ENCODE results near the gene SNED1. TPM values are rescaled to one million over a fixed set of nuclear protein-coding genes. Genes with fewer than 3 reads are reported as not detected.
"Not testable (repeated sequence)": the region's sequence is repeated elsewhere in the genome, so short reads cannot be mapped to it uniquely, and the experiment has no call there.

SNED1 gene
- polyA plus RNA-seq, 4 donors: 7.4 to 14.0 (median 9.4) TPM

DNA sequence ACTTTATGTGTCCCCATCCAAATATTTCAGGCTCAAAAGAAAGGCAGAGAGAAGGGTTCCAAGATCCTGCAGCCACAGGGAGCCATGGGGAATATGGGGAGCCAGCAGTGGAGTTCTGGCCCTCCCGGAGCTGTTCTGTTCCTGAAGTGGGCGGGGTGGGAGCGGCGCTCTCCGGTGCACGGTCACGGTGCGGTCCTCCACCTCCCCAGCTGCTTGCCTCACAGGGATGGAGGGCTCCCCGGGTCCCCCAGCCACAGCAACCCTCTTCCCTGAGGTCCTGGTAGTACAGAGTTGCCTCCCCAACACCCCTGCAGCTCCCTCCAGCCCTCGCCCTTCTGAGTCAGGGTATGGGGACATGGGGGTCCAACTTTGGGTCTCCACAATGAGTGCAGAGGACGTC is 26.2 kb upstream of the SNED1 start:
- DNase-seq (ENCODE audit: low read depth in 4 of 4, low spot score in 2 of 4): no peak

GRCh38 chr2:240972636-240973521 is 25.5 kb upstream of the SNED1 start:
- no peak for DNase-seq (ENCODE audit: low read depth in 4 of 4, low spot score in 2 of 4)

DNA sequence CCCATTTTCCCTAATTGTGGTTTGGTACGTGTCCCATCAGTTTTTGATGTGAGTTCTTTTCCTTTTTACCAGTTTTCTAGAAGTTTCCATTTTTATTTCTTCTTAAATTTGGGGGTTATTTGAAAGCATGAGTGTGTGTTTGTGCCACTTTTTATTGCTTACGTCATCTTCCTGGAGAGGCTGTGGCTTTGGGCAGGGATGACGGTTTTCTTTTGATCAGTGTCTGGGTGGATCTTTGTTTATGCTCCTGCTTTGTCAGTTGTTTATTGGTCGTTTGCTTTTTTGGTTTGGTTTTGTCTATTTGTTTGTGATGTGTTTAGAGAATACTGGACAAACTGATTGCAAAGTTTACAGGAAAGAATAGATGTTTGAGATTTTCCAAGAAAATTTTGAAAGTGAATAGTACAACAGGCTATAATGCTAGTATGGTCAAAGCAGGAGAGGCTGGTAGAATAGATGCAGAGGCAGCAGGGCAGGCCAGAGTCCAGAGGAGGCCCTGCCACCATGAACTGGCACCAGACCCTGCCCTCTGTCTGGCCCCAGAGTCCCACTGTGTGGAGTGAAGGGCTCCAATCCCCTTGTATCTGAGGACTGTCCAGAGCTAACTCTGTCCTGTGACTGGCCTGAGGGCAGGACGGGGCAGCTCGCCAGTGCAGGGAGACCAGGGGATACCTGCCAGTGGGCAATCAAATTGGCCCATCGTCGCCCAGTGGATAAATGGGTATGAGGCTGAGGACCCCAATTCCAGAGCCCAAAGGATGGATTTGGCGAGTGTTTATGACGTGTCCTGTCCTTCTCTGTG is 23.4 kb upstream of the SNED1 start:
- DNase-seq (ENCODE audit: low read depth in 4 of 4, low spot score in 2 of 4): no peak

- not testable (repeated sequence) for DNase-seq (ENCODE audit: low read depth in 4 of 4, low spot score in 2 of 4)
Measured at GRCh38 chr2:240975903-240976302, 22.5 kb upstream of the SNED1 start.

- no peak for DNase-seq (ENCODE audit: low read depth in 4 of 4, low spot score in 2 of 4)
Measured at GRCh38 chr2:240981280-240981679, 17.1 kb upstream of the SNED1 start.

DNA sequence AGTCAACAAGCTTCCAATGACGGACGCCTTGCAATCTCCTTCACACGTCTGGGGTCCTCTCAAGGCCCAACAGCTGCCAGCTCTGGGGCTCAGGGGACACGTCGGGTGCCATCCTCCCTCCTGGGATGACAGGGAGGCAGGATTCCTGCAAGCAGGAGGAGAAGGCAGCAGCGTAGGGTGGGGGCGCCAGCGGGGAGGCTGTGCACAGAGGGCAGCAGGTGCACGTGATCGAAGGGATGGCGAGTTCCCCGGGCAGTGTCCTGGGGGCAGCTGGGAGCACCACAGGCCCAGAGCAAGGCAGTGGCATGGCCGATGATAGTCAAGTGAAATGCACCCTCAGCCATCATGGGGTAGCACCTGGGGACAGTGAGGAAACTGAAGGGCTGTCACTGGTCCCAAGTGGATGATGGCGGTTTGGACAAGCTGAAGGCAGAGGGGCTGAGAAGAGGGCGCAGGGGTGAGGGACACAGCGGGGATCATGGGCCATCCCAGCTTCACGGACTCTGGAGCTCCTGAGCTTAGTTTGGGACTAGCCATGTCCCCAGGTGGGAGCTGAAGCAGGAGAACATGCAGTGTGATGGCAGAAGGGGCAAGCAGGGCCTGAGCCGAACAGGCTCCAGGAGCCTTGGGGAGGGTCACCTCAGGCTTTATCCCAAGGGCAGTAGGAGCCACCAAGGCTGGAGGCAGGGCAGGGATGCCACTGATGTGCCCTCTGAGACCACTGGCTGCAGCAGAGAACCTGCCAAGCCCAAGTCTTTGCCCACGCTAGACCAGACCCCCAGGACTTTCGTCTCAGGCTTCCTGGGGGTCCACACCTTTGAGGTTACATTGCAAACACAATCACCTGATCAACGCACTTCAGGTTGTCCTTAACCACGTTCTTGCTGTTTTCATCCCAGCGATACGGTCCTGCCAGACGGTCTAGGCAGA is 16.3 kb upstream of the SNED1 start:
- no peak for DNase-seq (ENCODE audit: low read depth in 4 of 4, low spot score in 2 of 4)

DNA sequence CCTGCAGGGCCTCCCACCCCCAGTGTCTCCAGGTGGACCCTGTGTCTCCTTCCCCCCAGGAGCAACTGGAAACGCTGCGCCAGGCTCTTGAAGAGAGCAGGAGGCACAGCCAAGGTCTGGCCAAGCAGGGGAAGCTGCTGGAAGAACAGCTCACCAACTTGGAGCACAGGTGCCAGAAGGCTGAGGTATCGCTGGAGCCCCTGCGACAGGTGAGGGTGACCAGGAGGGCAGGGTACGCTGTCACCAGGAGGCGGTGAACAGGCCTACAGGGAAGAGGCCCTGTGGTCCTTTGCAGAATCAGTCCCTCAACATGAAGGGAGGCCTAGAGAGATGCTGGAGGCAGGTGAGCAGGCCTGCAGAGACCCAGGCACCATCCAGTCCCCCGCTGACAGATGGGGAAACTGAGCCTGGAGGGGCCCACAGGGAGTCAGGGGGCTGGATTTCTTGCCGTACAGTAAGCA is 15.6 kb upstream of the SNED1 start:
- DNase-seq (ENCODE audit: low read depth in 4 of 4, low spot score in 2 of 4): no peak

DNA sequence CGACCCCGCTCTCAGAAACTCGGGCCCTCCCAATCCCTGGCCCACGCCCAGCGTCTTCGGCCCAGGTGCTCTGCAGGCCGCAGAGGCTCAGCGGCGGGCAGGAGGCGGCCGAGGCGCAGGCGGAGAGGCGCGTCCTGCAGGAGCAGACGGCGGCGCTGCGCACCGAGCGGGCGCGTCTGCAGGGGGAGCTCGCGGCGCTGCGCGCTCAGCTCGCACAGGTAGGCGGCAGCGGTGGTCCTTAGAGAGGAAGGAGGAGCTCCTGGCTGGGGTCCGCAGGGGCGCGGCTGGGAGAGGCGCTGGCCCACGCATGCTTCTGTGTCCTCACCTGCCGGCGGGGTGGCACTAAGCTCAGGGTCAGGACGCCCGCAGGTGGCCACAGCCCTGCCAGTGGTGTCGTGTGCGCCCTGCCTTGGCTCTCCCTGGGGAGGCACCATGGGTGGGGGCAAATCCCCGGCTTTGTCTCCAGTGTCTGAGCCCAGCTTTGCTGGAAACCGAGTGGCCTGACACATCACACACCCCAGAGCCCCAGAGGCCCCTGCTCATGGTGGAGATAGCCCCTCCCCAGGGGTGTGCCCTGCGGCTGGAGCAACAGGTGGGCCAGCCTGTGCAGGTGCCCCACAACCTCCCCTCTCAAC is 14.9 kb upstream of the SNED1 start:
- no peak for DNase-seq (ENCODE audit: low read depth in 4 of 4, low spot score in 2 of 4)

- no peak for DNase-seq (ENCODE audit: low read depth in 4 of 4, low spot score in 2 of 4)
Measured at GRCh38 chr2:240983996-240984498, 14.4 kb upstream of the SNED1 start.

DNA sequence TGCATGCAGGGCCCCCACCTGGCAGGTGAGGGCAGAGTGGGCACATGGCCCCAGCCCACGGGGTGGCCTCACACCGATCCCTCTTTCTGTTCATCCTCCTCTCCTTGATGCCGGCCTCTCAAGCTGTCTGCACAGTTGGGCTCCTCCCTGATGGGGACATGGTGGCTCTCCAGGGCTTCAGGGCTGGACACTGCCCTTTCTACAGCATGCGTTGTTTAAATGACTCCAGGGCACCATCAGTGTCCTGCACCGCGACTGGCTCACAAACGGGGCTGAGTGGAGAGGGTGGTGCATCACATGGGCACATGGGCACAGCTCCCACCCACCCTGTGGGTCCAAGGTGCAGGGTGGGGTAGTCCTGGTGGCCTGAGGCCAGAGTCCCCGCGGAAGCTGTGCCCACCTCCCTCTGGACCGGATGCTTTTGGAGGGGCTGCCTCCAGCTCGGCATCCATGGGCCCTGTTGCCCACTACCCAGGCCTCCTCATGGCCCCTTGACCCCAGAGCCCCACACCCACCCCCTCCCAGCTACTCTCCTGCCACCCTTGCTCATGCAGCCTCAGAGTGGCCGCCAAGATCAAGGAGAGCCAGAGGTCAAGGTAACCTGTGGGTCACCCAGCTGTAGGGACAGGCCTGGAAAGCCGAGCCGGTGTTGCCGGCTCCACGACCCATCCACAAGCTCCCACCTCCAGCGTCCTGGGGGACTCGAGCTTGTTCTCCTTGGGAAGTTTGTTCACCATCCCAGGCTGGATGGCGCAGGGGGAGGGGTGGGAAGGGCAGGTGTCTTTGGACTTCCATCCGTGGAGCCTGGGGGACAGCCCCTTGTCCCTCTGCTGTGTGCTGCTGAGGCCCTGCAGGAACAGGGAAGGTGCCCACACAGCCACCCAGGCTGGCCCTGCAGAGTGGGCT is 12.3 kb upstream of the SNED1 start:
- DNase-seq (ENCODE audit: low read depth in 4 of 4, low spot score in 2 of 4): no peak

- no peak for DNase-seq (ENCODE audit: low read depth in 4 of 4, low spot score in 2 of 4)
Measured at GRCh38 chr2:240986787-240987411, 11.5 kb upstream of the SNED1 start.

GRCh38 chr2:240987588-240987987 is 10.8 kb upstream of the SNED1 start:
- DNase-seq (ENCODE audit: low read depth in 4 of 4, low spot score in 2 of 4): no peak

DNA sequence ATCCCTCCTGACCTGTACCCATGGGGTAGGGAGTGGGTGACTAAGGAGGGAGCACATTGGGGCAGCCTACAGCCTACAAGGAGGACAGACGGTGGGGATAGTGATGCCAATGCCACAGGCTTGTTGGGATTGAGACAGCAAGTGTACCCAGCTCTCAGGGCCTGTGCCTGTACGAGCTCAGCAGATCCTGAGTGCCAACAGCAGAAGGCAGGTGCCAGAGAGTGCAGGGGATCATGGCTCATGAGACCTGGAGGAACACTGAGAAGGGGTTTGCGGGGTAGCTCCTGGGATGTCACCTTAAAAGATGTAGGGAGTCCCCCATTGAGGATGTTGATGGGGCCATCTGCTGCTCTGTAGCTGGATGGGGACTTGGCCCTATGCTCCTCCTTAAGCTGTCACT is 10.3 kb upstream of the SNED1 start:
- DNase-seq (ENCODE audit: low read depth in 4 of 4, low spot score in 2 of 4): no peak

DNA sequence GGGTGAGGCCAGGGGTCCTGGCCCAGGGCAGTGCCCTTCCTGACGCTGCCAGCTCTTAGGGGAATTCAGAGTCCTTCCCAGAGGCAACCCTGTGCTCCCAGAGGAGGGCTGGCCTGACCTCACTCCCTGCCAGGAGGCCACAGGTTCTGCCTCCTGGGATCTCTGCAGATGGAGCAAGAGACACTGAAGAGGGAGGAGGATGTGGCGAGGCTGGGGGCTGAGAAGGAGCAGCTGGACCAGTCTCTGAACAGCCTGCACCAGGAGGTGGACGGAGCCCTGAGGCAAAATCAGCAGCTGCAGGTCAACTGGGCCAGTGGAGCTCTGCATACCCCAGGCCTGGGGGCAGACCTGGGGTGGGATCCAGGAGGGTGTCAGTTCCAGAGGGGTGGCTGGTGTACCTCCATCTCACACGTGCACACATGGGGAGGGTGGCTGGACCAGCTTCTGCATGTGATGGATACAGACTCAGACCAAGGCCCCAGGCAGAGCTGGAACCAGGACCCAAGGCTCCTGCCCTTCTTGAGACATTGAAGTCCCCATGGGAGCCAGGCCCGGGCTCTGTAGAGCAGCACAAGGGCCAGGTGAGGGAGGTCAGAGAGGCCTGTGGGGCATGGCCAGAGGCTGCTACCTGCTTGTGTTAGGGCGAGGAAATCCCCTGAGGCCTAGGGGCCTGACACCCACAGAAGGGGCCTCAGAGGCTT is 9.7 kb upstream of the SNED1 start:
- DNase-seq (ENCODE audit: low read depth in 4 of 4, low spot score in 2 of 4): no peak

- DNase-seq (ENCODE audit: low read depth in 4 of 4, low spot score in 2 of 4): no peak
Measured at GRCh38 chr2:240989451-240990265, 8.8 kb upstream of the SNED1 start.

GRCh38 chr2:240990266-240990529 is 8.2 kb upstream of the SNED1 start:
- no peak for DNase-seq (ENCODE audit: low read depth in 4 of 4, low spot score in 2 of 4)

GRCh38 chr2:240990726-240991377 is 7.6 kb upstream of the SNED1 start:
- DNase-seq (ENCODE audit: low read depth in 4 of 4, low spot score in 2 of 4): no peak

Measured in left renal cortex interstitium (tissue), 4 donors.